HG02884 (cell line): ENCODE results near the gene ZNF182.
"Not testable (repeated sequence)": the region's sequence is repeated elsewhere in the genome, so short reads cannot be mapped to it uniquely, and the experiment has no call there.

ENCODE experiments used
- ATAC-seq: cut with Tn5 transposase; IDR thresholded peaks from one replicate; pipeline ENCODE4 v1.9.1; 2021; ENCODE audit warnings: mild to moderate bottlenecking, moderate library complexity; ENCODE audit not compliant: unreplicated experiment

Gene ZNF182

DNA sequence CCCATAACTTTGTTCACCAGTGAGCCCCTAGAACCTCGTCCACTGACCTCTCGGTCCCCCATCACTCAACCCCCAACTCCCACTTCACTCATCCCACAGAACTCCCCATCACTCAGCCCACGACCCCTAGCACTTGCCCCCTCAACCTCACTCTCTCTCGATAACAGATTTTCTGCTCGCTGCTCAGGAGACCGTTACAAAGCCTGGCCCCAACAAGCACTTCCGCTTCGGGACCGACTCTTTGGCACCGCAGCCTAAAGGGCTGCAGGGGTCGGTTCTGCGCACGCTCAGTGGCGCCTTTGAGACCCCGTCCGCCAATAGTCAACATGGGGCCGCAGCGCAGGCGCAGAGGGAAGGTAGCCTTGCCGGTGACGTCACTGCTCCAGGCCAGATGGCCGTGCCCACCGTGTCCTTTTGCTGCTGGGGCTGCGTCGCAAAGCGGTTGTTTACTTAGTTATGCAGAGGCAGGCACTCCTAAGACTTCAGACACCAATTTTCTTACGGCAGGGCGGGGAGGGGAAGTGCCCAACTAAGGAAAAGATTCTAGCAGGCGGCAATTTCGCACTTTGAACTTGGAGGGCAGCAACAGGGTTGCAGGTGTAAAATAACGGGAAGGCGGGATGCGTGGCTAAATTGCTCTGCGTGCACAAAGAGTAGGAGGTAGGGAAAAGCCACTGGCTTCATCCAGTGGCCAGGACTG, at the start of gene ZNF182:
Gene ZNF182 (minus strand): TSS at position 232 of the 700 bp plus-strand sequence. CDS start 1,380 bp downstream, outside the sequence.
- peak; percentile 93 for ATAC-seq

DNA sequence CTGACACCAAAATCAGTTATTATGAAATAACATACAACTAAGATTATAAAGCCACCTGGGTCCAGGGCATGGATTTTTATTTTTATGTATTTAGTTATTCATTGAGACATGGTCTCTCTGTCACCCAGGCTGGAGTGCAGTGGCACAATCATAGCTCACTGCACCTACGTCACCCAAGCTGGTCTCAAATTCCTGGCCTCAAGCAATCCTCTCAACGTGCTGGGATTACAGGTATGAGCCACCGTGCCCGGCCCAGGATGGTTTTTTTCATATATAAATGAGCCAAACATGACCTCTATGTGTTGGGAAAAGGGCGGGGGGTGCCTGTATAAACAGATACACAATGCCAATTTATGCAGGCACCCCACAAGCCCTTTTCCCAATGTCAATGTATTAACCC, 43.1 kb upstream of the ZNF182 start:
- no peak for ATAC-seq

- ATAC-seq: no peak
Measured at GRCh38 chrX:48045410-48046311, 41.9 kb upstream of the ZNF182 start.

DNA sequence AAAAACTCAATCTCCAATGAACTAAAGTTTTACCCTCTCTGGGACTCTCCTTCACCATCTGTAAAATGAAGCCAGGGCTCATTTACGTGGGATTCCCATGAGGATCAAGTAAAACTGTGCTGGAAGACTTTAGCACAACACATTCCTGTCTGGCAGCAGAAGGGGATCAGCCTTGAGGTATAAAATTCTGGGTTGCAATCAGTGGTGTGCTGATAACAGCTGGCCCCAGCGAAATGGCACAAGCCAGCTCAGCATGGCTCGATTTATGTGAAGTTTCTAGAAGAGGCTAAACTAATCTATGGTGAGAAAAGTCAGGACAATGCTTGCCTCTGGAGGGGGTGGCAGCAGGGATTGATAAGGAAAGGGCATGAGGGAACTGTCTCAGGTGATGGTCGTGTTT, 39.3 kb upstream of the ZNF182 start:
- ATAC-seq: no peak

DNA sequence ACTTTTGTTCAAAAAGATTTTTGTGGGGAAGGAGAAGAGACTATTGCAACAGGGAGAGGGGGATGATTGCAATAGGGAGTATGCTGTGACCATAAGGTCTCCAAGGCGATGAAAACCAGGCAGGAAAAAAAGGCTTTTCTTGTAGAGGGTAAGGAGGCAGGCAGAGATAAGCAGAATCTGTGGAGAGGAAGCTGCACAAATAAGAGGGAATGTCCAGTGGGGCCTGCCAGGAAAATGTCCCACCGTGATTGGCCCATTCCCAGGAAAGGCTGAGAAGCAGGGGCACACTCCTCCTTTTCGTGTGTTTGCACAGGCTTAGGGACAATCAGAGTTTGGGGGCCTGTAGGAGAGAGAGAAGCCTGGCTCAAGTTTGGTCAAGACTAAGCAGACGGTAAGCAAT, 32.1 kb upstream of the ZNF182 start:
- ATAC-seq: no peak

- ATAC-seq: not testable (repeated sequence)
Measured at GRCh38 chrX:48030641-48031173, 26.9 kb upstream of the ZNF182 start.

- no peak for ATAC-seq
Measured at GRCh38 chrX:48030237-48030636, 26.4 kb upstream of the ZNF182 start.

DNA sequence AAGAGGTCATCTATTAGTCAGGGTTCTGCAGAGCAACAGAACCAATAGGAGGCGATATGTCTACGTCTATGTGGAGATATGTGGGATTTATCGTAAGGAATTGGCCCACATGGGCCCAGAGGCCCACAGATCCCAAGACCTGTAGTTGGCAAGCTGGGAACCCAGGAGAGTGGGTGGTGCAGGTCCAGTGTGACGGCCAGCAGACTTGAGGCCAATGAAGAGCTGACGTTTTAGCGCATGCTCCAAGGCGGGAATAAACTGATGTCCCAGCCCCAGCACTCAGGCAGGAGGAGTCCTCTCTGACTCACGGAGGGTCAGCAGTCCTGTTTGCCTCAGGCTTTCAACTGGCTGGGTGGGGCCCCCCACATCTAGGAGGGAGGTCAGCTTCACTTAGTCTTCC, 24.3 kb upstream of the ZNF182 start:
- ATAC-seq: no peak

DNA sequence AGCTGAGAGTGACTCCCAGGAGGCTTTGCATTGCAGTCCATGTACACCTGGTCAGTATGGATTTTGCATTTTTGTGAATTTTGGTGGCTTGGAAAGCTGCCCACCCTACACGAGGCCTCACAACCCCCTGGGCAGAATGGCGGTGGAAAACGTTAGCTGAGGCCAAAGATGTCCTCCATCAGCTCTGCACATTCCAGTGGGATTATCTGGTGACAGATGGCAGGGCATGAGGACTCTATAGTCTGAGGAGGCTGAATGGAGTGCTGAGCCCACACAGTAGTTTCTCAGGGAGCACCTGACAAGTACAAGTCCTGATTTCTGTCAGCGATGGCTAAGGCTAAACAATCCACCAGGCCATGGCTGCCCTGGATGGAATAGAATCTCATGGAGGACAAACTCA, 23.8 kb upstream of the ZNF182 start:
- not testable (repeated sequence) for ATAC-seq

- no peak for ATAC-seq
Measured at GRCh38 chrX:48025561-48025960, 21.8 kb upstream of the ZNF182 start.

DNA sequence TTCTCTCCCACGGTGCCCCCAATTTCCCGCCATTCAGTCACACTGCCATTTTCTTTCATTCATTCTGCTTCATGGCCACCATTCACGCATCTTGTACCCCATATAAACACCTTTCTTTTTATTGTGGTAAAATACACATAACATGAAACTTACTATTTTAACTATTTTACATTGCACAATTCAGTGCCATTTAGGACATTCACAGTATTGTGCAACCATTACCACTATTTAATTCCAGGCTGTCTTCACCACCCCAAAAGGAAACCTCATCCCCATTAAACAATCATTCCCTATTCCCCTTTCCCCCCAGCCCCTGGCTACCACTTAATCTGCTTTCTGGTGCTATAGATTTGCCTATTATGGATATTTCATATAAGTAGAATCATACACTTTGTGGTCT, 18.9 kb upstream of the ZNF182 start:
- no peak for ATAC-seq

DNA sequence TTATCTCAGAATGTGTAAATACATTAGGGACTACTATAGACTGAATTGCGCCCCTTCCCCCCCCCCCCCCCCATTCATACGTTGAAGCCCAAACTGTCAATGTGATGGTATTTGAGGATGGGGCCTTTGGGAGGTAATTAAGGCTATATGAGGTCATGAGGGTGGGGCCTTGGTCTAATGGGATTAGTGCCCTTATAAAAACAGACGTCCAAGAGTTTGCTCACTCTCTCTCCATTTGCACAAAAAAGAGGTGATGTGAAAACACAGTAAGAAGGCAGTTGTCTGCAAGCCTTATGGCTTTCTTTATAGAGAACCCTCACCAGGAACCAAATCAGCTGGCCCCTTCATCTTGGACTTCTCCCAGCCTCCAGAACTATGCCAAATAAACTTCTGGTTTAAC, 18.3 kb upstream of the ZNF182 start:
- ATAC-seq: no peak

DNA sequence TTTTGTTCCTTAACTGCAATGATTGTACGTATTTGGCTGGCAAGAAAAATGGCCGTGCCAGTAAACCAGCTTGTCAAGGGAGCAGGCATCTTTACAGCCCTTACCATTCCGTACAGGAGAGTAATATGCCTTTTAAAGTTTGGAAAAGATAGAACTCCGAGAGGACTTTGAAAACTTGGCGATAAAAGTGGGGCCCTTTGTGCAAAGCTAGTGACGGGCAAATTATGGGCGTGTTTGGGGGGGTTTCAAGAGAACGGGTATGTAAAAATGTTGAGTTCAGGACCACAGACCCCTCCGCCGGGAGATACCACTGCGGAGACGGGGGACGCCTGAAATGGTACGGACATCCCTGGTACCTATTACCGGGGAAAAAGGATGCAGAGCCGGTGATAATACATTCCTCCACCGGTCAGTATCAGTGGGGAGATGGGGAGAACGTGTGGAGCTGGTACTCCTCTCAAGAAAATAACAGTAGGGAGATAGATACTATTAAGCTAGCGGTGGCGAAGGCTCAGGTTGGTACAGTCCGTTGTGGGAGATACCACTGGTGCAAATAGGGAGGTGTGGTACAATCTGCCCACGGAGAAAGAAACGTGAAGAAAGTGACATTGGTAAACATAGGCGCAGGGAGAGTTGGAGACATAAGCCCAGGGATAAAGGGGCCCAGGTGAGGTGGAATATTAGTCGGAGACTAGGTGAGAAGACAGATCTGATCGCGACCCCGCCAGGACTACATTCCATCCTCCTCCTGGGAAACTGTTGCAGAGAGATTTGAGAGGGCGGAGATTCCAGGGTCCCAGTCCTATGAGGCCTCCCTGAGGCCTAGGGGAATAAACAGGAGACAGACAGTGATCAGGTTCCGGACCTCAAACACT, 17.5 kb upstream of the ZNF182 start:
- no peak for ATAC-seq

DNA sequence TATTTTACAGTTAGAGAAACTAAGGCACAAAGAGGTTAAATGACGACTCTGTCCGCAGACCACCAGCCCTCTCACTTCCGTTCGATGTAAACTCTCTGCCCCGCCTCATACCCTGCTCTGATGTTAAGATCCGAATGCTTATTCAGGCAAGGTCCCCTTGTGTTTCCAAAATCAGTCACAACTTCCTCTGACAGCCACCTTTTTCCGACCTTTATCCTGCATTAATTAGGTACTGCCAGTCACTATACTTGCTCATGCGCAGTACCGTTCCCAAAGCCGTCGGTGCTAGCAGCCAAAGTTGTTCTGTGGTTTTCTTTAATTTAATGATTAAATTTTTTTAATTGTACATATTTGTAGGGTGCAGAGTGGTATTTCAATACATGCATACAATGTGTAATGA, 16.7 kb upstream of the ZNF182 start:
- ATAC-seq: not testable (repeated sequence)

DNA sequence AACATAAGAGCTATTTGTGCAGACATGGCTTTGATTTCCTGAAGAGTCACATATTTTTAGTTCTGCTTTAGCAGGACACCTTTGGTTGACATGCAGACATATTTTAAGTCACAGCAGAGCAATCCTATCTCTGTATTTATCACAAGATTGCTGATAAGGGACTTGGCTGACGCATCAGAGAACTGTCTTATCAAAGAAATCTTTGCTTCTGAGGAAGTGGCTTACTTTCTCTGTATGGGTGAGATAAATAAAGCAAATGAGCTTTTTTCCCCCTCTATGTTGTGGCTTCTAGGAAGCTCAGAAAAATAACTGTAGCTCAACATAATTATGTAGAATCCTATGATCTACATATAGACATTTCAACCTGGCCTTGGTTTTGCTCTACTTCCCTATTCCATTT, 16.1 kb upstream of the ZNF182 start:
- ATAC-seq: not testable (repeated sequence)

DNA sequence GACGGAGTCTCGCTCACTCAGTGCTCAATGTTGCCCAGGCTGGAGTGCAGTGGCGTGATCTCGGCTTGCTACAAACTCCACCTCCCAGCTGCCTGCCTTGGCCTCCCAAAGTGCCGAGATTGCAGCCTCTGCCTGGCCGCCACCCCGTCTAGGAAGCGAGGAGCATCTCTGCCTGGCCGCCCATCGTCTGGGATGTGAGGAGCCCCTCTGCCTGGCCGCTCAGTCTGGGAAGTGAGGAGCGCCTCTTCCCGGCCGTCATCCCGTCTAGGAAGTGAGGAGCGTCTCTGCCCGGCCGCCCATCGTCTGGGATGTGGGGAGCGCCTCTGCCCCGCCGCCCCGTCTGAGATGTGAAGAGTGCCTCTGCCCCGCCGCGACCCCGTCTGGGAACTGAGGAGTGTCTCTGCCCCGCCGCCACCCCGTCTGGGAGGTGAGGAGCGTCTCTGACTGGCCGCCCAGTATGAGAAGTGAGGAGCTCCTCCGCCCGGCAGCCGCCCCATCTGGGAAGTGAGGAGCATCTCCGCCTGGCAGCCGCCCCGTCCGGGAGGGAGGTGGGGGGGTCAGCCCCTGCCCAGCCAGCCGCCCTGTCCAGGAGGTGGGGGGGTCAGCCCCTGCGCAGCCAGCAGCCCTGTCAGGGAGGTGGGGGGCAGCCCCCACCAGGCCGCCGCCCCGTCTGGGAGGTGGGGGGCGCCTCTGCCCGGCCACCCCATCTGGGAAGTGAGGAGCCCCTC, 13.0 kb upstream of the ZNF182 start:
- not testable (repeated sequence) for ATAC-seq

- ATAC-seq: not testable (repeated sequence)
Measured at GRCh38 chrX:48009445-48009960, 5.7 kb upstream of the ZNF182 start.

GRCh38 chrX:48006688-48007087, 2.9 kb upstream of the ZNF182 start, which contains the start of gene SPACA5:
Gene SPACA5 (plus strand): TSS chrX:48006988. CDS start chrX:48007803, 815 bp downstream.
- ATAC-seq: not testable (repeated sequence)

DNA sequence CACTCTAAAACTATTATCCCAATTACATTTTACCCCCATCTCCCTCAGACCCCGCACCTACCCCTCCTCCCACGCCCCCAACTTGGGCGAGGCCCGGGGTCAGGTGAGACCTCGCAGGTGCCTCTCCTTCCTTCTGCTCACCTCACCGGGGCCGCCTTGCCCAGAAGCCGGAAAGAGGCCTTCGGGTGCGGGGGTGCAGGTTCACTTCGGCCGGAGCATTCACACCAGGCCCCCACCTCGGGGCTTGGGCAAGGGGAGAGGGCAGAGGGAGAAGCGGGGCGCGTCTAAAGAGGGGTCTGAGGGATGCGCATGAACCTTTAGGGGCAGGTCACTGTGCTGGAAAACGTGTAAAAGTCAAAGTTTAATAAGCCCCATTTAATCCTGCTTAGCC, 427 bp downstream of the ZNF182 start:
- ATAC-seq: no peak

DNA sequence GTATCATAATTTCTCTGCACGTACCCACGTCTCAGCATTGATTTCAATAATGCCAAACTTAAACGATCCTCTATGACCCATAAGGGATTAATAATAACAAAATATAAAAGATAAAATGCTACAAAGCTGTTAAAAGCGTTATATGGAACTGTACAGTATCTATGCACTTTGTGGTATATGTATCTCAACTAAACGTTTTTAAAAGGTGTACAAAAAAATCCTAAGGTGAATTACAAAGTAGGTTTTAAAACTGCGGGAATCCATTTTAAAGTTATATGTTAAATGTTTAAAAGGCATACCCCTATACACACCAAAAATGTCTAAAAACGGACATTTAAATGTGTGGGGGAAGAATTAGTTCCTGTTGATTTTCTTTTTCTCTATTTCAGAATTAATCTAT, 860 bp downstream of the ZNF182 start:
- ATAC-seq: no peak
